AG04449 (cell line): ENCODE results near the gene SEMA4B.

Experiments
- CTCF ChIA-PET: fragments of 350-600 bp; formaldehyde crosslinking; extraction: SDS; loops from one replicate; lab custom pipeline; 2021; ENCODE audit warnings: antibody characterized with exemption; lab: Yijun Ruan, JAX
- POLR2A ChIA-PET: fragments of 400-600, 350-600 bp; formaldehyde crosslinking; extraction: SDS; loops from one replicate; lab custom pipeline; 2020; ENCODE audit warnings: antibody characterized with exemption, inconsistent platforms; lab: Yijun Ruan, JAX
- DNase-seq: peaks from one replicate; pipeline ENCODE4 v3.0.0-alpha.2; 2010; ENCODE audit warnings: low read depth, low spot score
- H3K4me3 ChIP-seq: 2 replicates; pipeline ENCODE4 v1.5.1; 2011; ENCODE audit warnings: low read depth, mild to moderate bottlenecking, control low read depth, low read length
- CTCF ChIP-seq: IDR thresholded peaks from one replicate; pipeline ENCODE4 v1.5.1; 2011; ENCODE audit warnings: mild to moderate bottlenecking, moderate library complexity, low read length, control low read depth, inconsistent platforms; ENCODE audit not compliant: insufficient read depth; ENCODE audit errors: missing control alignments

The SEMA4B gene

GRCh38 chr15:90264671-90265070 is 63.5 kb downstream of the SEMA4B start:
- H3K4me3 ChIP-seq, result peak overlapping the region; percentile 85
- CTCF ChIA-PET, result no interaction called here
- POLR2A ChIA-PET, result no interaction called here
- TF ChIP-seq CTCF, result no peak
- no peak for DNase-seq

GRCh38 chr15:90265271-90266060 is 64.3 kb downstream of the SEMA4B start, which contains the start of gene NGRN:
Gene NGRN (plus strand): TSS chr15:90265672. CDS start chr15:90265713, 41 bp downstream.
- ChIA-PET POLR2A (no interaction called here), CTCF (interaction anchor here (1.1 to 1.5 kb wide), 2 partner anchors 16 to 28 kb away, joined by 3 to 6 read pairs; partner anchors contain the start of gene TTLL13)
- peak within 1 kb of the TSS; percentile 85 for H3K4me3 ChIP-seq
- no peak for TF ChIP-seq CTCF
- peak; percentile 44 for DNase-seq

GRCh38 chr15:90266061-90266431 is 64.9 kb downstream of the SEMA4B start:
- POLR2A ChIA-PET, result no interaction called here
- CTCF ChIA-PET, result interaction anchor here (1.1 to 1.5 kb wide), 2 partner anchors 17 to 27 kb away, joined by 3 to 6 read pairs; partner anchors contain the start of gene TTLL13
- DNase-seq, result no peak
- TF ChIP-seq CTCF, result no peak
- peak overlapping the region; percentile 85 for H3K4me3 ChIP-seq

GRCh38 chr15:90266485-90266884 is 65.4 kb downstream of the SEMA4B start:
- peak overlapping the region; percentile 85 for H3K4me3 ChIP-seq
- POLR2A ChIA-PET, result no interaction called here
- no peak for TF ChIP-seq CTCF
- CTCF ChIA-PET, result interaction anchor here (1.1 to 1.5 kb wide), 2 partner anchors 17 to 27 kb away, joined by 3 to 6 read pairs; partner anchors contain the start of gene TTLL13
- DNase-seq, result no peak

GRCh38 chr15:90268415-90268814 is 67.3 kb downstream of the SEMA4B start:
- ChIA-PET CTCF (interaction anchor here (0.7 to 1.8 kb wide), 6 partner anchors 14 to 67 kb away, joined by 3 to 7 read pairs (median 4); partner anchors contain the start of gene SEMA4B), POLR2A (interaction anchor here (0.6 kb wide), 1 partner anchor 1181 kb away, joined by 3 read pairs; no protein-coding TSS in a partner anchor)
- DNase-seq, result no peak
- TF ChIP-seq CTCF, result no peak
- H3K4me3 ChIP-seq, result no peak overlapping the region

- POLR2A ChIA-PET, result no interaction called here
- no peak for TF ChIP-seq CTCF
These were observed 69.5 kb downstream of the SEMA4B start for GRCh38 chr15:90270502-90271150.

More at GRCh38 chr15:90270502-90271150, 69.5 kb downstream of the SEMA4B start:
- no peak for DNase-seq
- H3K4me3 ChIP-seq, result no peak overlapping the region
- CTCF ChIA-PET, result interaction anchor here (1.5 to 1.7 kb wide), 2 partner anchors 12 to 23 kb away, joined by 5 to 9 read pairs; no protein-coding TSS in a partner anchor
